CD4-positive, alpha-beta T cell treated with Interleukin-17A for 4 hours (primary cell): ENCODE measurements around the gene UTP18.
"Not testable (repeated sequence)": the region's sequence is repeated elsewhere in the genome, so short reads cannot be mapped to it uniquely, and the experiment has no call there.

ENCODE experiments used
- DNase-seq: peaks from one replicate; pipeline ENCODE4 v3.0.0-alpha.2; 2020; ENCODE audit warnings: mixed read lengths

The UTP18 gene

GRCh38 chr17:51259564-51260236 lies 646 bp upstream of the UTP18 start, which contains the start of gene MBTD1:
TSS of gene MBTD1 (minus strand) at chr17:51260049. CDS start at chr17:51225161, 34,888 bp downstream.
- peak; percentile 96 for DNase-seq

GRCh38 chr17:51261024-51261963 lies 948 bp downstream of the UTP18 start:
- no peak for DNase-seq

- no peak for DNase-seq
Observed at GRCh38 chr17:51263006-51263405, 2.7 kb downstream of the UTP18 start.

- not testable (repeated sequence) for DNase-seq
Observed at GRCh38 chr17:51264466-51264865, 4.1 kb downstream of the UTP18 start.

- no peak for DNase-seq
Observed at GRCh38 chr17:51269991-51270390, 9.6 kb downstream of the UTP18 start.

GRCh38 chr17:51270636-51271035 lies 10.3 kb downstream of the UTP18 start:
- DNase-seq = no peak

GRCh38 chr17:51272812-51273211 lies 12.5 kb downstream of the UTP18 start:
- no peak for DNase-seq

GRCh38 chr17:51275381-51275780 lies 15.0 kb downstream of the UTP18 start:
- no peak for DNase-seq

- DNase-seq = no peak
Observed at GRCh38 chr17:51279183-51279582, 18.8 kb downstream of the UTP18 start.

GRCh38 chr17:51287412-51287811 lies 27.1 kb downstream of the UTP18 start:
- DNase-seq = no peak

GRCh38 chr17:51289696-51290111 lies 29.4 kb downstream of the UTP18 start:
- DNase-seq = no peak

- DNase-seq = not testable (repeated sequence)
Observed at GRCh38 chr17:51294338-51294737, 34.0 kb downstream of the UTP18 start.

- DNase-seq = peak; percentile 4
Observed at GRCh38 chr17:51298508-51299371, 38.4 kb downstream of the UTP18 start.

GRCh38 chr17:51299859-51300258 lies 39.5 kb downstream of the UTP18 start:
- no peak for DNase-seq

GRCh38 chr17:51305182-51305581 lies 44.8 kb downstream of the UTP18 start:
- DNase-seq = no peak

- DNase-seq = not testable (repeated sequence)
Observed at GRCh38 chr17:51312003-51312402, 51.7 kb downstream of the UTP18 start.

- no peak for DNase-seq
Observed at GRCh38 chr17:51319186-51319585, 58.8 kb downstream of the UTP18 start.

GRCh38 chr17:51322390-51323029 lies 62.2 kb downstream of the UTP18 start:
- no peak for DNase-seq

- no peak for DNase-seq
Observed at GRCh38 chr17:51325471-51325870, 65.1 kb downstream of the UTP18 start.

GRCh38 chr17:51330861-51331503 lies 70.6 kb downstream of the UTP18 start:
- DNase-seq = not testable (repeated sequence)

- no peak for DNase-seq
Observed at GRCh38 chr17:51335006-51335590, 74.8 kb downstream of the UTP18 start.
